CD14-positive monocyte (primary cell): ENCODE results near the gene COX10. TPM values are rescaled to one million over a fixed set of nuclear protein-coding genes. Genes with fewer than 3 reads are reported as not detected.

Experiments used
- DNase-seq, 3 donors: peaks; one replicate each; pipeline ENCODE4 v3.0.0-alpha.2; 2011 to 2022
- H2AFZ ChIP-seq: 2 replicates; pipeline ENCODE4 v1.6.0; 2012; ENCODE audit warnings: mild to moderate bottlenecking, low read depth, low read length, inconsistent platforms; ENCODE audit not compliant: insufficient read depth, poor library complexity, severe bottlenecking
- H3K27ac ChIP-seq, 2 donors: 1 replicate in 1 of 2; 2 replicates in 1 of 2; pipeline ENCODE4 v1.5.1; 2012 to 2013; ENCODE audit warnings: low read length in 2 of 2, control low read depth in 1 of 2, inconsistent platforms in 1 of 2, low read depth in 1 of 2, mild to moderate bottlenecking in 1 of 2
- H3K27me3 ChIP-seq, 2 donors: one replicate each; pipeline versions ENCODE4 v1.6.0 to v1.6.1; 2011 to 2013; ENCODE audit warnings: low read length in 2 of 2; ENCODE audit not compliant: control insufficient read depth in 2 of 2, insufficient read depth in 2 of 2
- H3K36me3 ChIP-seq, 2 donors: replicated peaks in 1 of 2; 1 replicate in 1 of 2; 2 replicates in 1 of 2; pipeline versions ENCODE4 v1.5.1 to v1.6.1; 2012 to 2013; ENCODE audit warnings: low read length in 2 of 2, control low read depth in 1 of 2, inconsistent platforms in 1 of 2, mild to moderate bottlenecking in 1 of 2; ENCODE audit not compliant: insufficient read depth in 2 of 2, control insufficient read depth in 1 of 2
- H3K4me1 ChIP-seq, 2 donors: 1 replicate in 1 of 2; 2 replicates in 1 of 2; pipeline versions ENCODE4 v1.5.1 to v1.6.1; 2012 to 2013; ENCODE audit warnings: low read length in 2 of 2, control low read depth in 1 of 2, inconsistent platforms in 1 of 2, mild to moderate bottlenecking in 1 of 2, moderate library complexity in 1 of 2; ENCODE audit not compliant: insufficient read depth in 2 of 2, control insufficient read depth in 1 of 2
- H3K4me2 ChIP-seq: replicated peaks from 2 replicates; pipeline ENCODE3; 2012; ENCODE audit warnings: low read length, moderate library complexity, mild to moderate bottlenecking; ENCODE audit not compliant: poor library complexity, severe bottlenecking; ENCODE audit errors: extremely low read depth
- H3K4me3 ChIP-seq, 3 experiments: fragments of 200-600 bp in 1 of 3; sonication (generic) in 1 of 3; replicated peaks in 1 of 3; 1 replicate in 2 of 3; 2 replicates in 1 of 3; pipeline ENCODE4 v1.5.1; 2011 to 2013; ENCODE audit warnings: low read length in 3 of 3, mild to moderate bottlenecking in 3 of 3, control low read depth in 2 of 3, low read depth in 2 of 3, inconsistent platforms in 1 of 3, moderate library complexity in 1 of 3
- H3K79me2 ChIP-seq: 2 replicates; pipeline ENCODE4 v1.6.0; 2012; ENCODE audit warnings: mild to moderate bottlenecking, control low read depth, inconsistent platforms, low read length, moderate library complexity; ENCODE audit not compliant: insufficient read depth
- H3K9ac ChIP-seq: 2 replicates; pipeline ENCODE4 v1.6.0; 2017; ENCODE audit warnings: low read length, mild to moderate bottlenecking; ENCODE audit not compliant: insufficient read depth, poor library complexity, severe bottlenecking
- H3K9me3 ChIP-seq, 2 donors: replicated peaks in 1 of 2; 1 replicate in 1 of 2; 2 replicates in 1 of 2; pipeline versions ENCODE4 v1.5.1 to v1.6.1; 2012 to 2013; ENCODE audit warnings: low read length in 2 of 2, control low read depth in 1 of 2; ENCODE audit not compliant: control insufficient read depth in 1 of 2, insufficient read depth in 1 of 2
- H4K20me1 ChIP-seq: 2 replicates; pipeline ENCODE4 v1.6.0; 2012; ENCODE audit warnings: mild to moderate bottlenecking, low read length, control low read depth, moderate library complexity; ENCODE audit not compliant: insufficient read depth
- H3K27ac Mint-ChIP-seq, 7 donors: one replicate each; pipeline ENCODE4 v1.8.0; 2020; ENCODE audit warnings: mild to moderate bottlenecking in 7 of 7, mixed read lengths in 7 of 7, moderate library complexity in 6 of 7, inconsistent platforms in 2 of 7
- H3K27me3 Mint-ChIP-seq, 3 donors: one replicate each; pipeline ENCODE4 v1.8.0; 2021 to 2022; ENCODE audit warnings: low read depth in 3 of 3, mild to moderate bottlenecking in 3 of 3, mixed read lengths in 3 of 3, moderate library complexity in 3 of 3, inconsistent platforms in 1 of 3
- H3K36me3 Mint-ChIP-seq, 2 donors: one replicate each; pipeline ENCODE4 v1.8.0; 2020; ENCODE audit warnings: mixed read lengths in 2 of 2, inconsistent platforms in 1 of 2, mild to moderate bottlenecking in 1 of 2
- H3K4me1 Mint-ChIP-seq: one replicate; pipeline ENCODE4 v1.8.0; 2020; ENCODE audit warnings: mild to moderate bottlenecking, mixed read lengths
- H3K4me3 Mint-ChIP-seq, 2 donors: one replicate each; pipeline ENCODE4 v1.8.0; 2020; ENCODE audit warnings: mild to moderate bottlenecking in 2 of 2, mixed read lengths in 2 of 2, moderate library complexity in 1 of 2
- H3K9me3 Mint-ChIP-seq, 7 donors: one replicate each; pipeline ENCODE4 v1.8.0; 2020 to 2022; ENCODE audit warnings: mixed read lengths in 7 of 7, mild to moderate bottlenecking in 6 of 7, moderate library complexity in 6 of 7, inconsistent platforms in 2 of 7
- WGBS: methylation state at CpG from one replicate; pipeline ENCODE4 v1.1.5; 2013; ENCODE audit warnings: missing lambda C conversion rate; ENCODE audit not compliant: insufficient coverage; 5-methylcytosine and 5-hydroxymethylcytosine counted together
- intact Hi-C, 2 donors: fragments of 100-400 bp; cut with micrococcal nuclease; formaldehyde crosslinking; loops; one replicate each; pipeline versions ENCODE4 v1.15.0 to v1.15.1; 2023
- polyA plus RNA-seq, 3 donors: library from polyadenylated mRNA; depleted of rRNA in 1 of 3; unstranded in 2 of 3; stranded (reverse) in 1 of 3; fragments of 300-500 nt in 2 of 3; fragments of >200 nt in 1 of 3; fragmentation: Illumina TruSeq in 2 of 3; gene quantifications; 1 replicate in 2 of 3; 2 replicates in 1 of 3; pipeline ENCODE4 v1.2.3, GENCODE V29; 2012 to 2021
- TF ChIP-seq, protein P1 (sequence below): fragments of 200-600 bp; IDR thresholded peaks from one replicate; pipeline ENCODE4 v1.8.0; 2022; ENCODE audit warnings: antibody characterized with exemption, mild to moderate bottlenecking

The COX10 gene
- polyA plus RNA-seq, 3 donors: 8.2 to 15.2 (median 11.3) TPM

DNA sequence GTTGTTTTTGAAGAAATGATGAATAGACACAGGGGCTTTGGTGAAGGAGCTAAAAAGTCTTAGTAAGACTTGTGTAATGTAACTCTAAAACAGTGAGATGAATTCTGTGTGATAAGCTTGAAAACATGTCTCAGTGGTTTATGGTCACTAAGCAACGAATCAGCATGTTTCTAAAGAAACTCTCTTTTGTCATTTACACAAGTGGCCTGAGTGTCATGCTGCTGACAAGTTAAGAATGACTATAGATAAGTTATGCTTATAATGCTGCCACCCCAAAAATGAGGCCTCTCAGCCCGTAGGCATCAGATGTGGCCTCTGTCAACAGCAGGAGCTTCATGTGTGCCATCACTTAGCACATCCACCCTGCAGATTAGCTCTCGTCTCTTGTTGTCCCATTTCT is 8.7 kb downstream of the COX10 start:
- no peak overlapping the region for H2AFZ ChIP-seq
- Mint-ChIP-seq H3K4me3 (no peak overlapping the region), H3K36me3 (peaks cover 60 to 65% of the 10 kb centered on the region in 2 donors), H3K4me1 (peaks cover 2% of the 10 kb centered on the region), H3K27ac (peak overlapping the region in 1 of 7 donors; percentile 24), H3K9me3 (no peaks in the 10 kb centered on the region), H3K27me3 (no peaks in the 10 kb centered on the region)
- no peak overlapping the region for H3K27ac ChIP-seq
- H3K4me2 ChIP-seq: no peak overlapping the region
- H3K9ac ChIP-seq: no peak overlapping the region
- no peaks in the 10 kb centered on the region for H3K79me2 ChIP-seq
- H3K4me3 ChIP-seq: no peak overlapping the region
- peaks cover 62 to 78% of the 10 kb centered on the region in 2 donors for H3K36me3 ChIP-seq
- no peaks in the 10 kb centered on the region for H3K9me3 ChIP-seq
- peaks cover 6% of the 10 kb centered on the region for H4K20me1 ChIP-seq
- TF ChIP-seq, protein P1, sequence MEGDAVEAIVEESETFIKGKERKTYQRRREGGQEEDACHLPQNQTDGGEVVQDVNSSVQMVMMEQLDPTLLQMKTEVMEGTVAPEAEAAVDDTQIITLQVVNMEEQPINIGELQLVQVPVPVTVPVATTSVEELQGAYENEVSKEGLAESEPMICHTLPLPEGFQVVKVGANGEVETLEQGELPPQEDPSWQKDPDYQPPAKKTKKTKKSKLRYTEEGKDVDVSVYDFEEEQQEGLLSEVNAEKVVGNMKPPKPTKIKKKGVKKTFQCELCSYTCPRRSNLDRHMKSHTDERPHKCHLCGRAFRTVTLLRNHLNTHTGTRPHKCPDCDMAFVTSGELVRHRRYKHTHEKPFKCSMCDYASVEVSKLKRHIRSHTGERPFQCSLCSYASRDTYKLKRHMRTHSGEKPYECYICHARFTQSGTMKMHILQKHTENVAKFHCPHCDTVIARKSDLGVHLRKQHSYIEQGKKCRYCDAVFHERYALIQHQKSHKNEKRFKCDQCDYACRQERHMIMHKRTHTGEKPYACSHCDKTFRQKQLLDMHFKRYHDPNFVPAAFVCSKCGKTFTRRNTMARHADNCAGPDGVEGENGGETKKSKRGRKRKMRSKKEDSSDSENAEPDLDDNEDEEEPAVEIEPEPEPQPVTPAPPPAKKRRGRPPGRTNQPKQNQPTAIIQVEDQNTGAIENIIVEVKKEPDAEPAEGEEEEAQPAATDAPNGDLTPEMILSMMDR: no peak
- H3K27me3 ChIP-seq: no peaks in the 10 kb centered on the region
- 94% methylated on average over 2 of the region's 3 CpGs for WGBS
- no peak for DNase-seq
- intact Hi-C loops: no loop called here
- peaks cover 0 to 1% of the 10 kb centered on the region in 2 donors for H3K4me1 ChIP-seq

DNA sequence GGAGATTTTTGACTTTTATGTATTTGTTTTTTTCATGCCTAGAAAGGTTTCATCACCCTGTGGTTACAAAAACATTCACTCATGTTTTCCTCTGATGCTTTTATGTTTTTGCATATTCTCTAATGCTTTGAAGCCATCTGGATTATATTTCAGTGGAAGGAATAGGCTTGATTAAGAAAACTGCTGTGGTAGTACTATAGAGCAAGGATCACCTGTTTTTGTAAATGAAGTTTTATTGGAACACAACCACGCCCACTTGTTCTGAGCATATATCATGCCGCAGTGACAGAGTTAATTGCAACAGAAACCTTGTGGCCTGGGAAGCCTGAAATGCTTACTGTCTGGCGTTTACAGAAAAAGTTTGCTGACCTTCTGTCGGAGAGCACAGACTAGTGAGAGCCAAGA is 11.5 kb downstream of the COX10 start:
- Histone ChIP-seq H2AFZ (no peak overlapping the region), H3K79me2 (no peaks in the 10 kb centered on the region), H3K9me3 (no peaks in the 10 kb centered on the region), H3K27me3 (no peaks in the 10 kb centered on the region), H3K4me2 (no peak overlapping the region), H3K4me1 (no peaks in the 10 kb centered on the region), H3K36me3 (peaks cover 56 to 62% of the 10 kb centered on the region in 2 donors), H3K9ac (no peak overlapping the region), H3K27ac (no peak overlapping the region), H3K4me3 (no peak overlapping the region), H4K20me1 (no peaks in the 10 kb centered on the region)
- no peaks in the 10 kb centered on the region for H3K9me3 Mint-ChIP-seq
- intact Hi-C loops: no loop called here
- 85% methylated on average over 4 of the region's 4 CpGs for WGBS
- H3K27ac Mint-ChIP-seq: peak overlapping the region in 1 of 7 donors; percentile 41
- peaks cover 54% of the 10 kb centered on the region in 2 donors for H3K36me3 Mint-ChIP-seq
- no peak for DNase-seq
- TF ChIP-seq, protein P1: no peak
- H3K4me3 Mint-ChIP-seq: no peak overlapping the region
- no peaks in the 10 kb centered on the region for H3K27me3 Mint-ChIP-seq
- H3K4me1 Mint-ChIP-seq: no peaks in the 10 kb centered on the region
